Measurements from ENCODE around the gene CATSPERB.
"Not testable (repeated sequence)": the region's sequence is repeated elsewhere in the genome, so short reads cannot be mapped to it uniquely, and the experiment has no call there.

CATSPERB gene

GRCh38 chr14:91677687-91678086 is 54.2 kb downstream of the CATSPERB start:
- DNase-seq (ENCODE audit: low read depth in 4 of 4, low spot score in 1 of 4): not testable (repeated sequence)

GRCh38 chr14:91674911-91675310 is 57.0 kb downstream of the CATSPERB start:
- no peak for DNase-seq (ENCODE audit: low read depth in 4 of 4, low spot score in 1 of 4)

GRCh38 chr14:91669867-91670266 is 62.0 kb downstream of the CATSPERB start:
- no peak for DNase-seq (ENCODE audit: low read depth in 4 of 4, low spot score in 1 of 4)

- DNase-seq (ENCODE audit: low read depth in 4 of 4, low spot score in 1 of 4): not testable (repeated sequence)
Observed at GRCh38 chr14:91667101-91667500, 64.8 kb downstream of the CATSPERB start.

- DNase-seq (ENCODE audit: low read depth in 4 of 4, low spot score in 1 of 4): no peak
Observed at GRCh38 chr14:91660790-91661189, 71.1 kb downstream of the CATSPERB start.

GRCh38 chr14:91654836-91655235 is 77.0 kb downstream of the CATSPERB start:
- DNase-seq (ENCODE audit: low read depth in 4 of 4, low spot score in 1 of 4): no peak

- DNase-seq (ENCODE audit: low read depth in 4 of 4, low spot score in 1 of 4): no peak
Observed at GRCh38 chr14:91653451-91653850, 78.4 kb downstream of the CATSPERB start.

GRCh38 chr14:91649930-91650329 is 82.0 kb downstream of the CATSPERB start:
- DNase-seq (ENCODE audit: low read depth in 4 of 4, low spot score in 1 of 4): no peak

GRCh38 chr14:91647856-91648255 is 84.0 kb downstream of the CATSPERB start:
- no peak for DNase-seq (ENCODE audit: low read depth in 4 of 4, low spot score in 1 of 4)

GRCh38 chr14:91636604-91637003 is 95.3 kb downstream of the CATSPERB start:
- no peak for DNase-seq (ENCODE audit: low read depth in 4 of 4, low spot score in 1 of 4)

GRCh38 chr14:91624757-91625156 is 107.1 kb downstream of the CATSPERB start:
- DNase-seq (ENCODE audit: low read depth in 4 of 4, low spot score in 1 of 4): no peak

- no peak for DNase-seq (ENCODE audit: low read depth in 4 of 4, low spot score in 1 of 4)
Observed at GRCh38 chr14:91614187-91614586, 117.7 kb downstream of the CATSPERB start.

- no peak for DNase-seq (ENCODE audit: low read depth in 4 of 4, low spot score in 1 of 4)
Observed at GRCh38 chr14:91613459-91614112, 118.3 kb downstream of the CATSPERB start.

- no peak for DNase-seq (ENCODE audit: low read depth in 4 of 4, low spot score in 1 of 4)
Observed at GRCh38 chr14:91611528-91611927, 120.4 kb downstream of the CATSPERB start.

GRCh38 chr14:91609161-91609560 is 122.7 kb downstream of the CATSPERB start:
- DNase-seq (ENCODE audit: low read depth in 4 of 4, low spot score in 1 of 4): no peak

GRCh38 chr14:91607322-91608047 is 124.4 kb downstream of the CATSPERB start:
- no peak for DNase-seq (ENCODE audit: low read depth in 4 of 4, low spot score in 1 of 4)

- DNase-seq (ENCODE audit: low read depth in 4 of 4, low spot score in 1 of 4): no peak
Observed at GRCh38 chr14:91606851-91607250, 125.0 kb downstream of the CATSPERB start.

- not testable (repeated sequence) for DNase-seq (ENCODE audit: low read depth in 4 of 4, low spot score in 1 of 4)
Observed at GRCh38 chr14:91604611-91605010, 127.3 kb downstream of the CATSPERB start.

- DNase-seq (ENCODE audit: low read depth in 4 of 4, low spot score in 1 of 4): no peak
Observed at GRCh38 chr14:91599994-91600393, 131.9 kb downstream of the CATSPERB start.

GRCh38 chr14:91595736-91596135 is 136.2 kb downstream of the CATSPERB start:
- no peak for DNase-seq (ENCODE audit: low read depth in 4 of 4, low spot score in 1 of 4)

GRCh38 chr14:91593957-91594356 is 137.9 kb downstream of the CATSPERB start:
- not testable (repeated sequence) for DNase-seq (ENCODE audit: low read depth in 4 of 4, low spot score in 1 of 4)

GRCh38 chr14:91586410-91586809 is 145.5 kb downstream of the CATSPERB start:
- DNase-seq (ENCODE audit: low read depth in 4 of 4, low spot score in 1 of 4): no peak

- no peak for DNase-seq (ENCODE audit: low read depth in 4 of 4, low spot score in 1 of 4)
Observed at GRCh38 chr14:91585856-91586255, 146.0 kb downstream of the CATSPERB start.
